NCI-H2029 (cell line): ENCODE measurements around the gene IL20.
"Not testable (repeated sequence)": the region's sequence is repeated elsewhere in the genome, so short reads cannot be mapped to it uniquely, and the experiment has no call there.

Source experiments
- DNase-seq: peaks from one replicate; lab custom pipeline; 2025; lab: John Stamatoyannopoulos, UW

Gene IL20

GRCh38 chr1:206843626-206844025 lies 21.8 kb upstream of the IL20 start:
- no peak for DNase-seq

DNA sequence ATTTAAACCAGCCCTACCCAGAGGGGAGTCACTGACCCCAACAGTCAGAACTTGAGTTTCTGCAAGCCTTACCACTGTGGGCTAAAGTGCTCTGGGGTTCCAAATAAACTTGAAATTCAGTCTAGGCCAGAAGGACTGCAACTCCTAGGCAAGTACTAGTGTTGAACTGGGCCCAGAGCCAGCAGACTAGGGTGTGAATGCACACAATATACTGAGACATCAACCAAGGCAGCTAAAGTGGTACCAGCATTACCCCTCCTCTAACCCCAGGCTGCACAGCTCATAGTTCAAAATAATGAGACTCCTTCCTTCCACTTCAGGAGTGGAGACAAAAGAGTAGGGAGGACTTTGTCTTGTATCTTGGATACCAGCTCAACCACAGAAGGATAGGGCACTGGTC lies 18.9 kb upstream of the IL20 start:
- peak; percentile 9 for DNase-seq

DNA sequence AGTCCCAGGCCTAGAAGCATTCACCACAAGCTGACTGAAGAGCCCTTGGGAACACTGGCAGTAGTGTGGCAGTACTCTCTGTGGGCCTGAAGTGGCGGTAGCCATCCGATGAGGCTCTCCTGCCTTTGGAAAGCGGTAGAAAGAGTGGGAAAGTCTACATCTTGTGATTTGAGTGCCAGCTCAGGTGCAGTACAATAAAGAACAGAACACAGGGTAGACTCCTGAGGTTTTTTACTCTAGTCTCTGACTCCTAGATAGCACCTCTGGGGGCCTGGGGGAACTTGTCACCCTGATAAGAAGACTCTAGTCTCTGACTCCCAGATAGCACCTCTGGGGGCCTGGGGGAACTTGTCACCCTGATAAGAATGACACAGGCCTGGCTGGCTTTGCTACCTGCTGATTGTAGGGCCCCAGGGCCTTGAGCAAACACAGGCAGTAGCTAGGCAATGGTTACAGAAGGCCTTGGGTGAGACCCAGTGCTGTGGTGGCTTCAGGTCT lies 18.0 kb upstream of the IL20 start:
- peak; percentile 4 for DNase-seq

GRCh38 chr1:206847946-206848345 lies 17.5 kb upstream of the IL20 start:
- no peak for DNase-seq

GRCh38 chr1:206850401-206850800 lies 15.0 kb upstream of the IL20 start:
- no peak for DNase-seq

DNA sequence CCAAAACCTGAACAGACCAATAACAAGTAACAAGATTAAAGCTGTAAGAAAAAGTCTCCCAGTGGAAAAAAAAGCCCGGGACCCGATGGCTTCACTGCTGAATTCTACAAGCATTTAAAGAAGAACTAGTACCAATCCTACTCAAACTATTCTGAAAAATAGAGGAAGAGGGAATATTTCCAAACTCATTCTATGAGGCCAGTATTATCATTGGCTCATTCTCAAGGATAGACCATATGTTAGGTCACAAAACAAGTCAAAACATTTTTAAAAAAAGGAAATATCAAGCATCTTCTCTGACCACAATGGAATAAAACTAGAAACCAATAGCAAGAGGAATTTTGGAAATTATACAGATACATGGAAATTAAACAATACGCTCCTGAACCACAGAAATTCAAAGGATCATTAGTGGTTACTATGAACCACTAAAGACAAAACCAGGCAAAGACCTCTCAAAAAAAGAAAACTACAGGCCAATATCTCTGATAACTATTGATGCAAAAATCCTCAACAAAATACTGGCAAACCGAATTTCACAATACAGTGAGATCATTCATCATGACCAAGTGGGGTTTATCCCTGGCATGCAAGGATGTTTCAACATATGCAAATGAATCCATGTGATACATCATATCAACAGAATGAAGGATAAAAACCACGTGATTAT lies 13.9 kb upstream of the IL20 start:
- no peak for DNase-seq

GRCh38 chr1:206852662-206853061 lies 12.8 kb upstream of the IL20 start:
- DNase-seq: not testable (repeated sequence)

DNA sequence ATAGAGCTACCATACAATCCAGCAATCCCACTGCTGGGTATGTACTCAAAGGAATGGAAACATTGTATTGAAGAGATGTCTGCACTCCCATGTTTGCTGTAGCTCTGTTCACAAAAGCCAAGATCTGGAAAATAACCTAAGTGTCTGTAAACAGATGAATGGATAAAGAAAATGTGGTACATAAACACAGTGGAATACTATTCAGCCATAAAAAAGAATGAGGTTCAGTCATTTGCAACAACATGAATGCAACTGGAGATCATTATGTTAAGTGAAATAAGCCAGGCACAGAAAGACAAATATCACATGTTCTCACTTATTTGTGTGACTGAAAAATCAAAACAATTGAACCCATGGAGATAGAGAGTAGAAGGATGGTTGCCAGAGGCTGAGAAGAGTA lies 11.7 kb upstream of the IL20 start:
- not testable (repeated sequence) for DNase-seq

DNA sequence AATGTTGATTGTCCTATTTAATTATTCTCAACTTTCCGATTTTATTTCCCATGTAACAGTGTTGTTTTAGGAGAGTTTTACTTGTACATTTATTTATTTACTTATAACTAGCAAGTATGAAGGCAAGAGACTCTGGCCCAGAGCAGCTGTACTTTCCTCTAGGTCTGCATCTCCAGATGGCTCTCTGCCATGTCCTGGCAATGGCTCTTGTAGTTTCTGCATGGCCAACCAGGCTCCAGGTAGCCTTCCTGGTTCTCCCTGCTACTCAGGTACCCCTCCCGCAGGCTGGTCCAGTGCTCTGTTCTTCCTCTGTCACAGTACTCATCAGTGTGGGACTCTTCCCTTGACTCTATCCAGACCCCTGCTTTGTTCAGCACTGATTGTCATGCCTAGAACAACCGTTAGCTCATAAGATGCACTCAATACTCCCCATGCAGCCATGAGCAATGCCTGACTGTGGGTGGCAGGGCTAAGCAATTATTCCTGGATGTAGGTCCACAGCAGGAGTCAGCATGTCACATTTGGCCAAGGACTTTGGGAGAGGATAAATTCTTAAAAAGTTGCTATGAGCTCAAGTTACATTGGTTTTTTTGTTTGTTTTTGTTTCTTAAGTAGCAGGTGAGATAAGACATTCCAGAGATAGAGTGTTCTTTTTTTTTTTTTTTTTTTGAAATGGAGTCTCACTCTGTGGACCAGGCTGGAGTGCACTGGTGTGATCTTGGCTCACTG lies 10.9 kb upstream of the IL20 start:
- DNase-seq: peak; percentile 50

GRCh38 chr1:206855859-206856258 lies 9.6 kb upstream of the IL20 start:
- no peak for DNase-seq

DNA sequence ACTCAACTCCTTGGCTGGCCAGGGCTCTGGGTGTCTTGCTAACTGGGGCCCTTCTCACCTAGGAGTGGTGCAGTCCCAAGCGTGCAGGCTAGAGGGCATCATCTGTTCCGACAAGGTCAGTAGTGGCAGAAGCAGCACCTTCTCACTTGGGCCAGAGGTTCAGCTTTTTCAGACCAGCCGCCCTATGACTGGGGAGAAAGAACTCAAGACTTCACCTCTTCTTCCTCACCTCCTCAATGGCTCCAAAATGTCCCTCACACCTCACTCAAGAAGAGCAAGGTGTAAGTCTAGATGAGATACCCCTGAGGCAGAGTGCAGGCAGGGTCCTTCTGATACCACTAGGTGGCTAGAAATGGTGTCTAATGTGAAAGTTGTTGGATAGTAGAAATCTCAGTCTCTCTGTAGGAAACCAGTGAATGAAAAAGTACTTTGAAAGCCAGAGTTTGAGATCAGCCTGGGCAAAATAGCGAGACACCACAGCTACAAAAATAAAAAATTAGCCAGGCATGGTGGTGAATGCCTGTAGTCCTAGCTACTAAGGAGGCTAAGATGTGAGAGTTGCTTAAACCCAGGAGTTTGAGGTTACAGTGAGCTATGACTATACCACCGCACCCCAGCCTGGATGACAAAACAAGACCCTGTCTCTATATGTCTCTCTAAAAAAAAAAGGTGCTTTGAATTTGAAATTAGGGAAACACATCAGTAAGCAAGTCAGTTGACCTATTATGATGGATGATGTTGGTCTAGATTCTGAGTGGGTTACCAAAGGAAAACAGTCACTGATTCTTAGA lies 8.6 kb upstream of the IL20 start:
- no peak for DNase-seq

DNA sequence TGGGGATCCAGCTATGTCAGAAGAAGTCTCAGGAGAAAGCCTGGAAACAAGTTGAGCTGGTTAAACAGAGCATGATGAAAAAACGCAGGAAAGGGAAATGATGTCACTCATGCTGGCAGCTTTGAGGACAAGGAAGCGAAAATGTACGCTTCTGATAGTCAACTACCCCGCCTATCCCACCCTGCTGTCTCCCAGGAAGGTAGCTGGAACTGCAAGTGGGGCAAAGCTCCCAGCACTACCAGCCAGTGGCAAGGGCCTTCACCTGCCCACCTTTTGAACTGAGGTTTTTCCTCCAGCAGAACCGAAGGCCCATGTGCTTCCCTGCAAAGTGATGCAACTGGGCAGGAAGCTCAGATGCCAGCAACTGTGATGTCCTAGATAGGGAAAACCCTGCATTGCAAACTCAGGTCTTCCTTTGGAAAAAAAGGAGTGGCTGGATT lies 6.3 kb upstream of the IL20 start:
- no peak for DNase-seq

- no peak for DNase-seq
Measured at GRCh38 chr1:206860165-206860564, 5.3 kb upstream of the IL20 start.

GRCh38 chr1:206863266-206863665 lies 2.2 kb upstream of the IL20 start:
- DNase-seq: peak; percentile 30

DNA sequence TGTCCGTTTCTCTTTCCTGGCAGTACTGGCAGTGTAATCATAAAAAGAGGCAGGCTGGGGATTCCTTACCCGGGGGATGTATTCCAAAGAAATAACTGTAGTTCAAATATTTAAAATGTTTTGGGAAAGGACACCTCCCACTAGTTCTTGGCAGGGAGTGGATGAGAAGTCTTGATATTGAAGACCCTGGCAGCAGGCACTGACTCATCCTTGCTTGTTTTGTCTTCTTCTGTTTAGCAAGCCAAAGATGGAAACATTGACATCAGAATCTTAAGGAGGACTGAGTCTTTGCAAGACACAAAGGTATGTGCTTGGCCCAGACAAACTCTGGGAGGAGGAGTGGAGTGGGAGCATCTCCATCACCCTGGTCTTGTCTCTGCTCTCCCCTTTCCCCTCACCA lies 639 bp downstream of the IL20 start:
- DNase-seq: no peak

- no peak for DNase-seq
Measured at GRCh38 chr1:206867239-206867638, 1.8 kb downstream of the IL20 start.

GRCh38 chr1:206867716-206868115 lies 2.3 kb downstream of the IL20 start:
- no peak for DNase-seq

DNA sequence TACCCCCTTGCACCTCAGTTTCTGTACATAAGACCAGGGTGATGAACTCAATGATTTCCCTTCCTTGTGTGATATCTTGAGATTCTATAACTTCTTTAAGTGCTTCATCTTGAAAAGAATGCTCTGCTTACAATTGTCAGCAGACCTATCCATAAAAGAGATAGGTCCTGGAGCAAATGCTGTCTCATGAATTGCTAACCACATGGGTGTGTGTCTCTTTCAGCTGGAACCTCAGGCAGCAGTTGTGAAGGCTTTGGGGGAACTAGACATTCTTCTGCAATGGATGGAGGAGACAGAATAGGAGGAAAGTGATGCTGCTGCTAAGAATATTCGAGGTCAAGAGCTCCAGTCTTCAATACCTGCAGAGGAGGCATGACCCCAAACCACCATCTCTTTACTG lies 2.8 kb downstream of the IL20 start:
- DNase-seq: no peak

DNA sequence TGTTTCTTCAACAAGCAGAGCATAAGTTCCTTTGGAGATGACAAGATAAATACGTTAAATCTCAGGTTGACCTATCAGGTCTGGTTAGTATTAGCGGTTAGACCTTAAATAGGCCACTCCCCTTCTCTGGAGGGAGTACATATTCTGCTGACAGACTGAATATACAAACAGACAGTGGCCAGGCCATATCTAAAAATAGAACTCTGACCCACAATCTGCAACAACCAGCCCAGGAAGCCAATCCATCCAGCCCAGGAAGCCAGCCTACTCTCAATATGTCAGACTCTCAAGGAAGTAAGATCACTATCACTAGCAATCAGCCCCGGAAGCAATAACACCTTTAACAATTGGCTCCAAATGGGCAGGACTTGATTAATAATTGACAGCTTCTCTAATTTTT lies 6.7 kb downstream of the IL20 start:
- DNase-seq: no peak

DNA sequence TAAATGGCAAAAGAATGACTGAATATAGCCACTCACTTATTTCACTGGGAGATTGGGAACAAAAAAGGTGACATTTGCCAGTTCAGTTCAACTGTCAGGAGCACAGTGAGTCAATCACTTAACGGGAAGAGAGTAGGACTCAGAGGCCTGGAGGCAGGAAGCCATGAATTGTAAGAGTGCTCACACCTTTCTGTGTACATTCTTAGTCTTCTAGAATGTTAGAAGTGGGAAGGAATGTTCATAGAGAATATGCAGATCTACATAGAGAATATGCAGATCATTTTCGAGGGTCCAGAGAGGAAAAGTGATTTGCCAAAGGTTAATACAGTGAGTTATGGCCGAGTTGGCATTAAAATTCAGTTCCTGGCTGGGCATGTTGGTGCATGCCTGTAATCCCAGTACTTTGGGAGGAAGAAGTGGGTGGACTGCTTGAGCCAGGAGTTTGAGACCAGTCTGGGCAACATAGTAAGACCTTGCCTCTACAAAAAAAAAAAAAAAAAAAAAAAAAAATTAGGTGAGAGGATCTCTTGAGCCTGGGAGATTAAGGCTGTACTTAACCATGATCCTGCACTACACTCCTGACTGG lies 8.3 kb downstream of the IL20 start:
- no peak for DNase-seq

DNA sequence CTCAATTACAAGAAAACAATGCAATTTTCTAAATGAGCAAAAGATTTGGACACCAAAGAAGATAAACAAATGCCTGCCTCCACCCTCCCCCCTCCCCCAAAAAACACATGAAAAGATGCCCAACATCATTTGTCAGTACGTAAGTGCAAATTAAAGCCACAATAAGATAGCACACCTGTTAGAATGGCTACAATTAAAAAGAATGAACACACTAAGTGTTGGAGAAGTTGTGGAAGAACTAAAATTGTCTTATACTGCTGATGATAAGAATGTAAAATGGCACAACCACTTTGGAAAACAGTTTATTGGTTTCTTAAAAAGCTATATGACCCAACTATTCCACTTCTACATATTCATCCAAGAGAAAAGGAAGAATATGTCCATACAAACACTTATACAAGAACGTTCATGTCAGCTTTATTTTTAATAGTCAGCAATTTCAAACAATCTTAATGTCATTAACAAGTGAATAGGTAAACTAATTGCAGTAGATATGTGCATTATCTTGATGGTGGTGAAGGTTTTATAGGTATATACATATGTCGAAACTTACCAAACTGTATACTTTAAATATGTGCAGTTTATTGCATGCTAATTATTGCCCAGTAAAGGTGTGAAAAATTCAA lies 10.4 kb downstream of the IL20 start:
- no peak for DNase-seq

DNA sequence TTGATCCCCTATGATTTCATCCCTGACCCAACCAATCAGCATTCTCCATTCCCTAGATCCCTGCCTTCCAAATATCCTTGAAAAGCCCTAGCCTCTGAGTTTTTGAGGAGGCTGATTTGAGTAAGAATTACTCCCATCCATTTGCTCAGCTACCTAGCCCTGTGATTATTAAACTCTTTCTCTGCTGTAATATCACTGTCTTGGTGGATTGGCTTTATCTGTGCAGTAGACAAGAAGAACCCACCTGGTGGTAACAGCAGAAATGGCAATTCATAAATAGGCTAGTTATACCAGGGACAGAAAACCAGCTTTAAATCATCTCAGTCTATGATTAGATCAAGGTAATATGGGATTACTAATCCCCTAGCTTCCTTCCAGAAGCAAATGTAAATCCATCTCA lies 13.0 kb downstream of the IL20 start:
- DNase-seq: no peak
